HepG2 (cell line): Measurements from ENCODE around the gene SEC61B. TPM values are rescaled to one million over a fixed set of nuclear protein-coding genes. Genes with fewer than 3 reads are reported as not detected.

Source experiments
- ATAC-seq: fragments of 200-7000 bp; cut with Tn5 transposase; 3 replicates; pipeline ENCODE4 v1.9.1; 2020; ENCODE audit warnings: mild to moderate bottlenecking, moderate library complexity
- BruUV-seq: library from RNA; stranded (reverse); fragments of 400-500 nt; replicated peaks from 2 replicates; lab custom pipeline; 2021; lab: Mats Ljungman, UMichigan
- CTCF ChIA-PET: fragments of 300-600 bp; formaldehyde crosslinking; extraction: SDS; loops from one replicate; lab custom pipeline; 2021; ENCODE audit warnings: low total read pairs, inconsistent platforms, low intra/inter-chr PET ratio; lab: Yijun Ruan, JAX
- POLR2A ChIA-PET: fragments of 350-600 bp; sonication (Branson Sonifier 250); formaldehyde crosslinking; loops from one replicate; lab custom pipeline; 2020; ENCODE audit warnings: antibody characterized with exemption, inconsistent platforms; lab: Yijun Ruan, JAX
- DNase-seq: peaks from one replicate; pipeline ENCODE4 v3.0.0-alpha.2; 2015; ENCODE audit warnings: low spot score
- FAIRE-seq: peaks from 3 replicates; lab custom pipeline; 2011; peaks lifted over from hg19 to GRCh38; lab: Jason Lieb, UNC
- H2AFZ ChIP-seq: one replicate; pipeline ENCODE4 v1.6.1; 2011; ENCODE audit warnings: low read length, inconsistent platforms
- H3K27ac ChIP-seq: fragments of 300-600 bp; 3 replicates; pipeline ENCODE4 v1.8.0; 2011; ENCODE audit warnings: mixed run types, mild to moderate bottlenecking, mixed read lengths, low read length, inconsistent platforms; ENCODE audit not compliant: insufficient read depth; ENCODE audit errors: extremely low read length
- H3K27me3 ChIP-seq, 2 experiments: fragments of 200-600 bp in 1 of 2; 2 replicates in 1 of 2; 3 replicates in 1 of 2; pipeline versions ENCODE4 v1.6.0 to v1.8.0; 2011; ENCODE audit warnings: low read length in 2 of 2, mild to moderate bottlenecking in 2 of 2, moderate library complexity in 2 of 2, inconsistent platforms in 1 of 2; ENCODE audit not compliant: insufficient read depth in 2 of 2, control insufficient read depth in 1 of 2
- H3K36me3 ChIP-seq, 2 experiments: fragments of 200-600 bp in 1 of 2; replicated peaks in 1 of 2; 2 replicates in 1 of 2; 3 replicates in 1 of 2; pipeline versions ENCODE4 v1.5.1 to v1.8.0; 2011; ENCODE audit warnings: low read length in 2 of 2, inconsistent platforms in 1 of 2; ENCODE audit not compliant: insufficient read depth in 2 of 2, control insufficient read depth in 1 of 2
- H3K4me1 ChIP-seq: 2 replicates; pipeline ENCODE4 v1.5.1; 2012; ENCODE audit warnings: low read length, inconsistent platforms; ENCODE audit not compliant: insufficient read depth
- H3K4me2 ChIP-seq: 2 replicates; pipeline ENCODE4 v1.6.0; 2011; ENCODE audit warnings: low read depth, low read length, inconsistent platforms
- H3K4me3 ChIP-seq, 3 experiments: fragments of 200-600 bp in 1 of 3; sonication (generic), shearing (Covaris generic) in 1 of 3; replicated peaks in 1 of 3; 2 replicates each; pipeline ENCODE4 v1.5.1; 2011 to 2016; ENCODE audit warnings: low read length in 3 of 3, inconsistent platforms in 2 of 3, low read depth in 2 of 3, mild to moderate bottlenecking in 2 of 3, control low read depth in 1 of 3, mixed read lengths in 1 of 3; ENCODE audit not compliant: insufficient read depth in 1 of 3
- H3K79me2 ChIP-seq: one replicate; pipeline ENCODE4 v1.6.1; 2011; ENCODE audit warnings: low read length, inconsistent platforms; ENCODE audit not compliant: insufficient read depth
- H3K9ac ChIP-seq: 2 replicates; pipeline ENCODE4 v1.6.0; 2011; ENCODE audit warnings: mild to moderate bottlenecking, low read depth, low read length, inconsistent platforms; ENCODE audit not compliant: insufficient read depth
- H3K9me3 ChIP-seq: 2 replicates; pipeline ENCODE4 v1.5.1; 2012; ENCODE audit warnings: mild to moderate bottlenecking, low read length
- H4K20me1 ChIP-seq: 2 replicates; pipeline ENCODE4 v1.6.0; 2011; ENCODE audit warnings: inconsistent platforms, mild to moderate bottlenecking, low read length, moderate library complexity; ENCODE audit not compliant: insufficient read depth
- CERS6 ChIP-seq: sonication (generic); formaldehyde crosslinking; IDR thresholded peaks from 2 replicates; pipeline ENCODE4 v1.5.0; 2020; ENCODE audit warnings: missing genetic modification reagents
- GABPB1 ChIP-seq: IDR thresholded peaks from 2 replicates; pipeline ENCODE4 v1.6.1; 2016; ENCODE audit warnings: mild to moderate bottlenecking, missing genetic modification reagents, moderate library complexity, missing compliant biosample characterization
- KDM3A ChIP-seq: IDR thresholded peaks from 2 replicates; pipeline ENCODE4 v1.6.1; 2018; ENCODE audit warnings: low read depth, missing compliant biosample characterization
- MED8 ChIP-seq: sonication (generic); formaldehyde crosslinking; IDR thresholded peaks from 2 replicates; pipeline ENCODE4 v1.8.1; 2023; ENCODE audit warnings: mild to moderate bottlenecking, missing genetic modification reagents; ENCODE audit not compliant: insufficient replicate concordance
- REPIN1 ChIP-seq: sonication (generic); formaldehyde crosslinking; IDR thresholded peaks from 2 replicates; pipeline ENCODE4 v1.8.0; 2022; ENCODE audit warnings: missing genetic modification reagents, low read depth, mild to moderate bottlenecking, borderline replicate concordance
- SAP130 ChIP-seq: IDR thresholded peaks from 2 replicates; pipeline ENCODE4 v1.6.1; 2016; ENCODE audit warnings: low read depth
- SUZ12 ChIP-seq: fragments of 150-350 bp; IDR thresholded peaks from 2 replicates; pipeline ENCODE4 v1.6.1; 2014; ENCODE audit warnings: low read depth, low read length
- TCF12 ChIP-seq, 2 experiments: fragments of 450-650 bp in 1 of 2; sonication (generic) in 1 of 2; formaldehyde crosslinking in 1 of 2; IDR thresholded peaks; 2 replicates each; pipeline versions ENCODE4 v1.6.1 to v1.8.0; 2017 to 2022; ENCODE audit warnings: antibody characterized with exemption in 1 of 2, mild to moderate bottlenecking in 1 of 2, missing genetic modification reagents in 1 of 2, moderate library complexity in 1 of 2
- ZNF142 ChIP-seq: sonication (generic); formaldehyde crosslinking; IDR thresholded peaks from 2 replicates; pipeline ENCODE4 v1.4.0; 2020; ENCODE audit warnings: missing genetic modification reagents
- ZNF335 ChIP-seq: sonication (generic); formaldehyde crosslinking; IDR thresholded peaks from 2 replicates; pipeline ENCODE4 v1.4.0; 2020; ENCODE audit warnings: missing genetic modification reagents
- ZNF883 ChIP-seq: sonication (generic); formaldehyde crosslinking; IDR thresholded peaks from 2 replicates; pipeline ENCODE4 v1.5.1; 2020; ENCODE audit warnings: mild to moderate bottlenecking, missing genetic modification reagents; ENCODE audit errors: not compliant biosample characterization
- ZSCAN31 ChIP-seq: sonication (generic); formaldehyde crosslinking; IDR thresholded peaks from 2 replicates; pipeline ENCODE4 v1.5.0; 2020; ENCODE audit warnings: low read depth, mild to moderate bottlenecking, missing genetic modification reagents
- ZXDC ChIP-seq: sonication (generic); formaldehyde crosslinking; IDR thresholded peaks from 2 replicates; pipeline ENCODE4 v1.5.0; 2020; ENCODE audit warnings: mild to moderate bottlenecking, missing genetic modification reagents
- WGBS: methylation state at CpG from one replicate; pipeline ENCODE4 v1.1.6; 2017; ENCODE audit warnings: low lambda C conversion rate; 5-methylcytosine and 5-hydroxymethylcytosine counted together
- in situ Hi-C: cut with HindIII; loops from 2 replicates; pipeline ENCODE4 v1.10.0; 2017; ENCODE audit warnings: low pct_unique_long_range_greater_than_20kb; ENCODE audit not compliant: extremely low pct_ligation_motif_present
- intact Hi-C: fragments of 100-400 bp; cut with micrococcal nuclease; formaldehyde crosslinking; loops from one replicate; pipeline ENCODE4 v1.10.0; 2022; ENCODE audit not compliant: unreplicated experiment
- polyA plus RNA-seq, 8 experiments: library from polyadenylated mRNA; depleted of rRNA in 3 of 8; stranded (reverse) in 7 of 8; unstranded in 1 of 8; fragments of >200 nt; fragmentation: Illumina TruSeq in 4 of 8; extraction: Trizol in 4 of 8; gene quantifications; 2 replicates each; pipeline versions ENCODE4 v1.2.1 to v1.2.3, GENCODE V29; 2011 to 2016; ENCODE audit warnings: low read depth in 4 of 8, missing spikeins in 1 of 8, mixed read lengths in 1 of 8; ENCODE audit not compliant: insufficient read depth in 1 of 8
- total RNA-seq, 5 experiments: library from RNA; depleted of rRNA; stranded (reverse); fragments of >200 nt; fragmentation: Illumina TruSeq; extraction: Trizol; gene quantifications; 2 replicates each; pipeline ENCODE4 v1.2.3, GENCODE V29; 2016; ENCODE audit warnings: low read depth in 1 of 5

The SEC61B gene
- total and polyA plus RNA-seq, 2 of the 13 experiments (the other 11 are each of a cell fraction or from before 2014, with no cell fraction given), result 191 to 368 TPM

GRCh38 chr9:99259231-99259918 is 37.3 kb downstream of the SEC61B start:
- no TSS peak for BruUV-seq
- intact Hi-C loops (no loop called here), in situ Hi-C loops (loop anchor here (25.0 kb wide), 1 partner anchor 753 kb away; no protein-coding TSS in a partner anchor)
- 3% methylated on average over 7 of the region's 27 CpGs for WGBS
- H3K9me3 ChIP-seq, result no peaks in the 10 kb centered on the region
- peak overlapping the region; percentile 68 for H3K4me2 ChIP-seq
- no peaks in the 10 kb centered on the region for H4K20me1 ChIP-seq
- H3K4me1 ChIP-seq, result peaks cover 9% of the 10 kb centered on the region
- peak; percentile 83 for ATAC-seq
- H2AFZ ChIP-seq, result no peak overlapping the region
- POLR2A ChIA-PET, result interaction anchor here (1.8 kb wide), 1 partner anchor 37 kb away, joined by 6 read pairs; the partner anchor contains the start of genes ALG2 and SEC61B
- H3K27ac ChIP-seq, result no peak overlapping the region
- no peaks in the 10 kb centered on the region for H3K36me3 ChIP-seq
- H3K4me3 ChIP-seq, result peak overlapping the region in 2 of 3 experiments; percentile 23 to 48; a peak in 4 of 6 replicates
- H3K27me3 ChIP-seq, result peaks cover 0 to 3% of the 10 kb centered on the region in 2 experiments; a peak in 1 of 5 replicates
- FAIRE-seq, result no peak
- no peak for DNase-seq
- CTCF ChIA-PET, result no interaction called here
- no peaks in the 10 kb centered on the region for H3K79me2 ChIP-seq
- no peak overlapping the region for H3K9ac ChIP-seq
- TF ChIP-seq SAP130 (CRISPR knock-in tag) (peak; percentile 19; the same call in 1 of the 2 replicates), SUZ12 (no peak), CERS6 (no peak), ZNF883 (no peak), GABPB1 (peak; percentile 39; the same call in 1 of the 2 replicates), ZSCAN31 (CRISPR knock-in tag) (0 out of 2 replicates have a peak, but pooled peaks have one; percentile 33), KDM3A (CRISPR knock-in tag) (no peak), TCF12 (IDR thresholded peaks at IDR 0.05) (no peak), TCF12 (CRISPR knock-in tag; IDR thresholded peaks at IDR 0.05) (no peak), REPIN1 (CRISPR knock-in tag) (0 out of 2 replicates have a peak, but pooled peaks have one; percentile 22), ZNF335 (CRISPR knock-in tag) (0 out of 2 replicates have a peak, but pooled peaks have one; percentile 59), ZNF142 (CRISPR knock-in tag) (no peak), ZXDC (CRISPR knock-in tag) (no peak), MED8 (CRISPR knock-in tag) (no peak)
